Measurements from ENCODE around the gene ANK3. TPM values are rescaled to one million over a fixed set of nuclear protein-coding genes. Genes with fewer than 3 reads are reported as not detected.

The ANK3 gene
- polyA plus RNA-seq, 1 donor from 2014 or later = 114 TPM

DNA sequence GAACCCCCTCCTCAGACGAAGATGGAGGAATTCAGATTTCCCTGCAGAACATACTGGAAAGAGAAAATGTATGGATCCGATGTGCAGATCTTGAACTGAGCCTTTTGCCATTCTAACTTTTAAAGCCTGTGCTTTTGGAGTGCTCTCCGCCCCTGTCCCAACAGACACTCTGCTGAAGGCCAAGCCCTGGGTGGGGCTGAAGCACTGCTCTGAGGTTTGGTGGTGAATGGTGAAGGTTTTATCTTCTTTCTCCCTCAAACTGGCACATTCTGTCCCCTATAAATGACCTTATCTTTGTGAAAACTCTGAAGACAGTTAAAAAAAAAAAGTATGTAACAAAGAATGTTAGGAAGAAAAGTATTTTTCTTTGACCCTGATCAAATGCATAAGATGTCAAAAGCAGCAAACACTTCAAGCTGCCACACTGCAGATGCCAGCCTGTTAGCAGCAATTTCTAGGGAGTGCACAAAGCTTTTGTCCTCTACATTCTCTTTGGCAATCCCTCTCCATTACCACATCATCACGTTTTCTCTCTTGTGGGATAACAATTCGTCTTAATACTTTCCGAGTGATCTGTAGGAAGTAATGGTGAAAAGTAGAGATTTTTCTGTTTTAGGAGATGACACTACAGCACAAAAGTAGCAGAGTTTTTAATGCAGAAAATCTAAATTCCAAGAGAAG lies 346.0 kb downstream of the ANK3 start:
- Histone ChIP-seq H2AFZ (ENCODE audit: low read depth, low read length) (no peak overlapping the region), H3K27me3 (ENCODE audit: insufficient read depth, low read depth, low read length) (no peaks in the 10 kb centered on the region), H3F3A (ENCODE audit: insufficient read depth, low read length, poor library complexity, severe bottlenecking) (no peaks in the 10 kb centered on the region), H3K27ac (ENCODE audit: low read length) (no peak overlapping the region), H4K20me1 (ENCODE audit: insufficient read depth) (no peaks in the 10 kb centered on the region), H3K36me3 (ENCODE audit: insufficient read depth, low read length) (peaks cover 17% of the 10 kb centered on the region), H3K79me2 (replicated peaks; ENCODE audit: insufficient read depth, low read length) (no peaks in the 10 kb centered on the region), H3K9ac (ENCODE audit: low read length) (no peak overlapping the region), H3K4me3 (ENCODE audit: low read length) (no peak overlapping the region), H3K9me2 (ENCODE audit: insufficient read depth, low read length) (no peaks in the 10 kb centered on the region), H3K4me2 (ENCODE audit: low read length) (no peak overlapping the region), H3K9me3 (ENCODE audit: low read length) (no peaks in the 10 kb centered on the region)
- TF ChIP-seq POLR2AphosphoS5 (IDR thresholded peaks at IDR 0.05) (no peak), EZH2 (IDR thresholded peaks at IDR 0.05; ENCODE audit: borderline replicate concordance, insufficient read depth, low read length, poor library complexity, severe bottlenecking) (no peak), RAD21 (conservative IDR thresholded peaks at IDR 0.05) (no peak), EP300 (conservative IDR thresholded peaks at IDR 0.05; ENCODE audit: poor library complexity, severe bottlenecking) (no peak), MXI1 (conservative IDR thresholded peaks at IDR 0.05; ENCODE audit: poor library complexity, severe bottlenecking) (no peak)

DNA sequence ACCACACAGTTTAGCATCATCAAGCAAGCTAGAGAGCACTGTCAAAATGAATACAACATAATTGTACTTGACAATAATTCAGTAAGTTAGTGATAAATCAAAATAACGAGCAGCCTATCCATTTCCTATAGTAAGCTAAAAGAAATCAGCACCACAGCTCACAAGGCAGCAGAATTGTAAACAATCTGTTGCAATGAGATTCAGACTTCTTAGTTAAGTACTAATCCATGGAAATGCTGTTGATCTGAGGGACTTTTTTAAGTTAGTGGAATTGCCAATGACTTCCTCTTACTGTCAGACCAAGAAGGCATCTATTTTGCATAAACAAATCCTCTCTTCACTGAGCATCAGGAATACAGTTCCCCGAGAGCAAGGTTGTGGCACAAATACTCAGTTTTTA lies 346.8 kb downstream of the ANK3 start:
- Histone ChIP-seq H3K9me3 (ENCODE audit: low read length) (no peaks in the 10 kb centered on the region), H2AFZ (ENCODE audit: low read depth, low read length) (no peak overlapping the region), H4K20me1 (ENCODE audit: insufficient read depth) (no peaks in the 10 kb centered on the region), H3K4me3 (ENCODE audit: low read length) (no peak overlapping the region), H3K79me2 (replicated peaks; ENCODE audit: insufficient read depth, low read length) (no peaks in the 10 kb centered on the region), H3F3A (ENCODE audit: insufficient read depth, low read length, poor library complexity, severe bottlenecking) (no peaks in the 10 kb centered on the region), H3K36me3 (ENCODE audit: insufficient read depth, low read length) (peaks cover 19% of the 10 kb centered on the region), H3K4me2 (ENCODE audit: low read length) (no peak overlapping the region), H3K9ac (ENCODE audit: low read length) (no peak overlapping the region), H3K9me2 (ENCODE audit: insufficient read depth, low read length) (no peaks in the 10 kb centered on the region), H3K27me3 (ENCODE audit: insufficient read depth, low read depth, low read length) (no peaks in the 10 kb centered on the region), H3K27ac (ENCODE audit: low read length) (no peak overlapping the region)
- TF ChIP-seq POLR2AphosphoS5 (IDR thresholded peaks at IDR 0.05) (no peak), SMC3 (conservative IDR thresholded peaks at IDR 0.05; ENCODE audit: poor library complexity) (no peak), TAF1 (IDR thresholded peaks at IDR 0.05; ENCODE audit: low read depth) (no peak), EP300 (conservative IDR thresholded peaks at IDR 0.05; ENCODE audit: poor library complexity, severe bottlenecking) (no peak), MXI1 (conservative IDR thresholded peaks at IDR 0.05; ENCODE audit: poor library complexity, severe bottlenecking) (no peak), RAD21 (conservative IDR thresholded peaks at IDR 0.05) (no peak), EZH2 (IDR thresholded peaks at IDR 0.05; ENCODE audit: borderline replicate concordance, insufficient read depth, low read length, poor library complexity, severe bottlenecking) (no peak)
- TF ChIP-seq, protein P1, sequence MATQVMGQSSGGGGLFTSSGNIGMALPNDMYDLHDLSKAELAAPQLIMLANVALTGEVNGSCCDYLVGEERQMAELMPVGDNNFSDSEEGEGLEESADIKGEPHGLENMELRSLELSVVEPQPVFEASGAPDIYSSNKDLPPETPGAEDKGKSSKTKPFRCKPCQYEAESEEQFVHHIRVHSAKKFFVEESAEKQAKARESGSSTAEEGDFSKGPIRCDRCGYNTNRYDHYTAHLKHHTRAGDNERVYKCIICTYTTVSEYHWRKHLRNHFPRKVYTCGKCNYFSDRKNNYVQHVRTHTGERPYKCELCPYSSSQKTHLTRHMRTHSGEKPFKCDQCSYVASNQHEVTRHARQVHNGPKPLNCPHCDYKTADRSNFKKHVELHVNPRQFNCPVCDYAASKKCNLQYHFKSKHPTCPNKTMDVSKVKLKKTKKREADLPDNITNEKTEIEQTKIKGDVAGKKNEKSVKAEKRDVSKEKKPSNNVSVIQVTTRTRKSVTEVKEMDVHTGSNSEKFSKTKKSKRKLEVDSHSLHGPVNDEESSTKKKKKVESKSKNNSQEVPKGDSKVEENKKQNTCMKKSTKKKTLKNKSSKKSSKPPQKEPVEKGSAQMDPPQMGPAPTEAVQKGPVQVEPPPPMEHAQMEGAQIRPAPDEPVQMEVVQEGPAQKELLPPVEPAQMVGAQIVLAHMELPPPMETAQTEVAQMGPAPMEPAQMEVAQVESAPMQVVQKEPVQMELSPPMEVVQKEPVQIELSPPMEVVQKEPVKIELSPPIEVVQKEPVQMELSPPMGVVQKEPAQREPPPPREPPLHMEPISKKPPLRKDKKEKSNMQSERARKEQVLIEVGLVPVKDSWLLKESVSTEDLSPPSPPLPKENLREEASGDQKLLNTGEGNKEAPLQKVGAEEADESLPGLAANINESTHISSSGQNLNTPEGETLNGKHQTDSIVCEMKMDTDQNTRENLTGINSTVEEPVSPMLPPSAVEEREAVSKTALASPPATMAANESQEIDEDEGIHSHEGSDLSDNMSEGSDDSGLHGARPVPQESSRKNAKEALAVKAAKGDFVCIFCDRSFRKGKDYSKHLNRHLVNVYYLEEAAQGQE (IDR thresholded peaks at IDR 0.05; ENCODE audit: borderline replicate concordance) = no peak
- TF ChIP-seq, protein P2, sequence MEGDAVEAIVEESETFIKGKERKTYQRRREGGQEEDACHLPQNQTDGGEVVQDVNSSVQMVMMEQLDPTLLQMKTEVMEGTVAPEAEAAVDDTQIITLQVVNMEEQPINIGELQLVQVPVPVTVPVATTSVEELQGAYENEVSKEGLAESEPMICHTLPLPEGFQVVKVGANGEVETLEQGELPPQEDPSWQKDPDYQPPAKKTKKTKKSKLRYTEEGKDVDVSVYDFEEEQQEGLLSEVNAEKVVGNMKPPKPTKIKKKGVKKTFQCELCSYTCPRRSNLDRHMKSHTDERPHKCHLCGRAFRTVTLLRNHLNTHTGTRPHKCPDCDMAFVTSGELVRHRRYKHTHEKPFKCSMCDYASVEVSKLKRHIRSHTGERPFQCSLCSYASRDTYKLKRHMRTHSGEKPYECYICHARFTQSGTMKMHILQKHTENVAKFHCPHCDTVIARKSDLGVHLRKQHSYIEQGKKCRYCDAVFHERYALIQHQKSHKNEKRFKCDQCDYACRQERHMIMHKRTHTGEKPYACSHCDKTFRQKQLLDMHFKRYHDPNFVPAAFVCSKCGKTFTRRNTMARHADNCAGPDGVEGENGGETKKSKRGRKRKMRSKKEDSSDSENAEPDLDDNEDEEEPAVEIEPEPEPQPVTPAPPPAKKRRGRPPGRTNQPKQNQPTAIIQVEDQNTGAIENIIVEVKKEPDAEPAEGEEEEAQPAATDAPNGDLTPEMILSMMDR (IDR thresholded peaks at IDR 0.05; ENCODE audit: poor library complexity, severe bottlenecking) = no peak
